Gastrocnemius medialis (tissue), 4 donors: ENCODE measurements around the gene COL3A1.

Experiments used
- POLR2A ChIP-seq, 2 donors: fragments of 450-650 bp; IDR thresholded peaks; one replicate each; pipeline ENCODE4 v1.6.1; 2017; ENCODE audit warnings: antibody characterized with exemption in 2 of 2, mild to moderate bottlenecking in 2 of 2, moderate library complexity in 2 of 2
- TF ChIP-seq, protein P1 (sequence below), 5 experiments: fragments of 450-650 bp in 3 of 5; fragments of 200-600 bp in 2 of 5; sonication (generic) in 2 of 5; IDR thresholded peaks in 4 of 5; conservative IDR thresholded peaks in 1 of 5; 1 replicate in 4 of 5; 2 replicates in 1 of 5; pipeline ENCODE4 v1.5.1; 2016 to 2019; ENCODE audit warnings: antibody characterized with exemption in 5 of 5, mild to moderate bottlenecking in 3 of 5, moderate library complexity in 3 of 5

DNA sequence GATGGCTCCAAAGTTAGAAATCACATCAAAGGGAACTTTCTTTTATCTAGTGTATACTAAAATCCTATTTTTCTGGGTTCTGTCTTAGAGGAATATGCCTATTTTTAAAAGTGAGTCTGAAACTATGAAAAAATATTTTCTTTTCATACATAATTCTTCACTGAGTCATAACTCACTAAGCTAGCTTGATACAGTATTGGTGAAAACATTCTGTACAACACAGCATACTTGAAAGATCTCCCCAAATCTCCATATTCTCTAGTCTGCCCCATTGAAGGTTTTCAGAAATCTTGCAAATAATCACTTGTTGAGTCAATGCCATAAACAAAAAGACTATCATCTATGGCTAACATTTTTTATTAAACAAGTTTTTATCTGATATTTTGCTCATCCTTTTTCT lies 44.5 kb downstream of the COL3A1 start:
- no peak for TF ChIP-seq POLR2A (IDR thresholded peaks at IDR 0.05)
- TF ChIP-seq, protein P1, sequence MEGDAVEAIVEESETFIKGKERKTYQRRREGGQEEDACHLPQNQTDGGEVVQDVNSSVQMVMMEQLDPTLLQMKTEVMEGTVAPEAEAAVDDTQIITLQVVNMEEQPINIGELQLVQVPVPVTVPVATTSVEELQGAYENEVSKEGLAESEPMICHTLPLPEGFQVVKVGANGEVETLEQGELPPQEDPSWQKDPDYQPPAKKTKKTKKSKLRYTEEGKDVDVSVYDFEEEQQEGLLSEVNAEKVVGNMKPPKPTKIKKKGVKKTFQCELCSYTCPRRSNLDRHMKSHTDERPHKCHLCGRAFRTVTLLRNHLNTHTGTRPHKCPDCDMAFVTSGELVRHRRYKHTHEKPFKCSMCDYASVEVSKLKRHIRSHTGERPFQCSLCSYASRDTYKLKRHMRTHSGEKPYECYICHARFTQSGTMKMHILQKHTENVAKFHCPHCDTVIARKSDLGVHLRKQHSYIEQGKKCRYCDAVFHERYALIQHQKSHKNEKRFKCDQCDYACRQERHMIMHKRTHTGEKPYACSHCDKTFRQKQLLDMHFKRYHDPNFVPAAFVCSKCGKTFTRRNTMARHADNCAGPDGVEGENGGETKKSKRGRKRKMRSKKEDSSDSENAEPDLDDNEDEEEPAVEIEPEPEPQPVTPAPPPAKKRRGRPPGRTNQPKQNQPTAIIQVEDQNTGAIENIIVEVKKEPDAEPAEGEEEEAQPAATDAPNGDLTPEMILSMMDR (IDR thresholded peaks at IDR 0.05 in 4 of 5, conservative IDR thresholded peaks at IDR 0.05 in 1 of 5), result no peak
